GOT3 (cell line): Measurements from ENCODE around the gene PPP6R2.

ENCODE experiments used
- DNase-seq: peaks from one replicate; lab custom pipeline; 2025; ENCODE audit warnings: mixed read lengths; lab: John Stamatoyannopoulos, UW

The PPP6R2 gene

GRCh38 chr22:50446708-50447575 is 103.8 kb downstream of the PPP6R2 start:
- no peak for DNase-seq

GRCh38 chr22:50447576-50448551 is 104.7 kb downstream of the PPP6R2 start:
- no peak for DNase-seq

- no peak for DNase-seq
Observed at GRCh38 chr22:50452649-50453048, 109.5 kb downstream of the PPP6R2 start.

GRCh38 chr22:50454556-50455075 is 111.5 kb downstream of the PPP6R2 start:
- no peak for DNase-seq

- DNase-seq, result no peak
Observed at GRCh38 chr22:50455201-50455600, 112.1 kb downstream of the PPP6R2 start.

- DNase-seq, result no peak
Observed at GRCh38 chr22:50456026-50456425, 112.9 kb downstream of the PPP6R2 start.

- no peak for DNase-seq
Observed at GRCh38 chr22:50456466-50457234, 113.5 kb downstream of the PPP6R2 start.

GRCh38 chr22:50459016-50459415 is 115.9 kb downstream of the PPP6R2 start:
- DNase-seq, result no peak

GRCh38 chr22:50459496-50460140 is 116.5 kb downstream of the PPP6R2 start:
- no peak for DNase-seq

- no peak for DNase-seq
Observed at GRCh38 chr22:50460938-50461337, 117.8 kb downstream of the PPP6R2 start.

- DNase-seq, result no peak
Observed at GRCh38 chr22:50461536-50461935, 118.4 kb downstream of the PPP6R2 start.

GRCh38 chr22:50461979-50462540 is 118.9 kb downstream of the PPP6R2 start:
- no peak for DNase-seq

- no peak for DNase-seq
Observed at GRCh38 chr22:50463188-50463900, 120.2 kb downstream of the PPP6R2 start.

- no peak for DNase-seq
Observed at GRCh38 chr22:50464451-50464850, 121.3 kb downstream of the PPP6R2 start.

- no peak for DNase-seq
Observed at GRCh38 chr22:50465066-50465930, 122.2 kb downstream of the PPP6R2 start.

GRCh38 chr22:50467341-50467740 is 124.2 kb downstream of the PPP6R2 start:
- DNase-seq, result no peak

GRCh38 chr22:50467773-50468440 is 124.8 kb downstream of the PPP6R2 start:
- DNase-seq, result no peak

- DNase-seq, result no peak
Observed at GRCh38 chr22:50468626-50469025, 125.5 kb downstream of the PPP6R2 start.
